GM12874 (cell line): Measurements from ENCODE around the gene WWTR1.

Source experiments
- TF ChIP-seq, protein P1 (sequence below): IDR thresholded peaks from 2 replicates; pipeline ENCODE4 v1.5.1; 2011; ENCODE audit warnings: low read depth, mild to moderate bottlenecking, control low read depth, low read length, moderate library complexity; ENCODE audit not compliant: insufficient read depth

The WWTR1 gene

DNA sequence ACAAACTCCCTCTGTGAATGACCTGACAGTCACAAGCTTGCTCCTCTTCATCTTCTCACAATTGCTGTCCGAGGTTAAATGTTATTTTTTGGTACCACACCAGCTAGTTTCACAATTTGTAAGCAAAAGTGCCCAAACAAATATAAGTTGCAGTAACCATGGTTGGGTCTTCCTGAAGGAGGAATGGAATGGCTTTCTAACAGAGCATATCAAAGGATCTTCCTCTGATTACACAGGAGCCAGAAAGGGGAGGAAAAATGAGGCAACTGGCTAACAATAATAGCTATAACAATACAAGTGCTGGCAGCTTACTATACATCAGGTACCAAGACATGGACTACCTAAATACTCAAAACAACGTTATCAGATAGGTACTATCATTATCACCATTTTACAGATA is 90.4 kb downstream of the WWTR1 start:
- TF ChIP-seq, protein P1, sequence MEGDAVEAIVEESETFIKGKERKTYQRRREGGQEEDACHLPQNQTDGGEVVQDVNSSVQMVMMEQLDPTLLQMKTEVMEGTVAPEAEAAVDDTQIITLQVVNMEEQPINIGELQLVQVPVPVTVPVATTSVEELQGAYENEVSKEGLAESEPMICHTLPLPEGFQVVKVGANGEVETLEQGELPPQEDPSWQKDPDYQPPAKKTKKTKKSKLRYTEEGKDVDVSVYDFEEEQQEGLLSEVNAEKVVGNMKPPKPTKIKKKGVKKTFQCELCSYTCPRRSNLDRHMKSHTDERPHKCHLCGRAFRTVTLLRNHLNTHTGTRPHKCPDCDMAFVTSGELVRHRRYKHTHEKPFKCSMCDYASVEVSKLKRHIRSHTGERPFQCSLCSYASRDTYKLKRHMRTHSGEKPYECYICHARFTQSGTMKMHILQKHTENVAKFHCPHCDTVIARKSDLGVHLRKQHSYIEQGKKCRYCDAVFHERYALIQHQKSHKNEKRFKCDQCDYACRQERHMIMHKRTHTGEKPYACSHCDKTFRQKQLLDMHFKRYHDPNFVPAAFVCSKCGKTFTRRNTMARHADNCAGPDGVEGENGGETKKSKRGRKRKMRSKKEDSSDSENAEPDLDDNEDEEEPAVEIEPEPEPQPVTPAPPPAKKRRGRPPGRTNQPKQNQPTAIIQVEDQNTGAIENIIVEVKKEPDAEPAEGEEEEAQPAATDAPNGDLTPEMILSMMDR: no peak

- TF ChIP-seq, protein P1: no peak
These were observed 91.4 kb downstream of the WWTR1 start for GRCh38 chr3:149566292-149566975.

- TF ChIP-seq, protein P1: no peak
These were observed 93.7 kb downstream of the WWTR1 start for GRCh38 chr3:149564079-149564478.

DNA sequence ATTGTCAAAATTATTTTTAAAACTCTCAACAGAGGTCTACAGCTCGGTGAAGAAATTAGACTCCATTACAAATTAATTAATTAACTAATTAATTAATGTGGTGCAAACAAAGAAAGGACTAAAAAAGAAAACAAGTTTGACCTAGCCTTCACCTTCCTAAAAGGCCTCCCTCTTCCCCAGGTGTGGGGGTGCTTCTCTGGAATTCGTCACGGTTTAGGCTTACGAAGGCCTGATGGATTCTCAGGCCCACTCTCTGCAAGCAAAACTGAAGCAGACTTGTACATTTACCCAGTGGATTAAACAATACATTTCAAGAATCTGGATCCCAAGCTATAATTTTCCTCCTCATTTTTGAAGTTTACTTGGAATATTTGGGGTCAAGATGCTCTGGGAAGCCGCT is 94.7 kb downstream of the WWTR1 start:
- TF ChIP-seq, protein P1: no peak

DNA sequence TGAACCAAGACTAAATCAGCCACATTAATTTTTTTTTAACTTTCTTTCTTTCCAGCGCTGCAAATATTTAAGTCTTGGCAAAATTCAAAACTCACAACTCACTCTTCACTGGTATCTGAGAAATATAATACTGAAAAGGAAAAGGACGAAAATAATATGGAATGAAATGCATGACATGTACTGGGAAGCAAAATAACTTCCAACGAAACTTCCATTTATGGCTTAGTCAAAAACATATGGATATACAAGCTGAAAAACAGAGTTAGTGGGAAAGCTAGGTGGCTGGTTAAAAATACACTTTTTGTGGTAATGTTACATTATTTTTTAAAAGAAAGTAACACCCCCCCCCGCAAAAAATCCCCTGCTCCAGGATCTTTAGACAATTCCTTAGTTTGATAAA is 97.2 kb downstream of the WWTR1 start:
- TF ChIP-seq, protein P1: no peak

DNA sequence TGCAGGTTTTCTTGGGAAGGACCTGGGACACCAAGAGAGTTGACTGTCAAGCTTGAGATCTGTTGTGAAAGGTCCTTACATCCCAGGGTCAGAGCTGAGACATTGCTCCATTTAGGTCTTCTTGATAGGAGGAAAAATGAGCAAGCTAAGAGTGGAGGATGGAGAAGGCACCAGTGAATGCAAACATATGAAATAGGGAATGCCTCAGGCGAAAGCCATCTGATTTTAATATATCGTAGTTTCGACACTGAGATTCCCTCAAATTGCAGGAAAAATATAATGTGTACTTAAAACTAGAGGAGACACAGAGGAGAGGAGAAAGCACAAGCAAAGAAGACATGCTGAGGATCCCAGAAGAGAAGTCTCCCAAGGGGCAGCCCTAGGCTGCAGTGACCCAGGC is 97.8 kb downstream of the WWTR1 start:
- TF ChIP-seq, protein P1: no peak

GRCh38 chr3:149559525-149559924 is 98.3 kb downstream of the WWTR1 start:
- TF ChIP-seq, protein P1: no peak

- TF ChIP-seq, protein P1: no peak
These were observed 101.9 kb downstream of the WWTR1 start for GRCh38 chr3:149555927-149556326.
